ENCODE measurements around the gene AFF3.

GRCh38 chr2:99621106-99621505 is 521.3 kb downstream of the AFF3 start:
- TF ChIP-seq CTCF (IDR thresholded peaks at IDR 0.05) = no peak
- TF ChIP-seq POLR2A (IDR thresholded peaks at IDR 0.05) = no peak

Data from lower leg skin (tissue), 3 donors.